Ascending aorta (tissue), 2 donors: ENCODE results near the gene AGMO. TPM values are rescaled to one million over a fixed set of nuclear protein-coding genes. Genes with fewer than 3 reads are reported as not detected.

Experiments
- DNase-seq, 2 donors: peaks; one replicate each; pipeline ENCODE4 v3.0.0-alpha.2; 2019; ENCODE audit warnings: low spot score in 2 of 2
- H3K27ac ChIP-seq, 2 donors: fragments of 200-600 bp; sonication (generic); one replicate each; pipeline ENCODE4 v1.5.1; 2016 to 2017; ENCODE audit warnings: mild to moderate bottlenecking in 1 of 2
- H3K27me3 ChIP-seq: fragments of 200-600 bp; sonication (generic); one replicate; pipeline ENCODE4 v1.5.1; 2017
- H3K36me3 ChIP-seq, 2 donors: fragments of 200-600 bp; sonication (generic); one replicate each; pipeline ENCODE4 v1.5.1; 2016
- H3K4me1 ChIP-seq, 2 donors: fragments of 200-600 bp; sonication (generic); one replicate each; pipeline ENCODE4 v1.5.1; 2016 to 2017; ENCODE audit warnings: mild to moderate bottlenecking in 1 of 2
- H3K4me3 ChIP-seq, 2 donors: fragments of 200-600 bp; sonication (generic); one replicate each; pipeline ENCODE4 v1.5.1; 2016 to 2017; ENCODE audit warnings: mild to moderate bottlenecking in 1 of 2
- H3K9me3 ChIP-seq, 2 donors: fragments of 200-600 bp; sonication (generic); one replicate each; pipeline ENCODE4 v1.5.1; 2016
- CTCF ChIP-seq, 3 experiments: fragments of 200-600 bp in 2 of 3; fragments of 450-650 bp in 1 of 3; sonication (generic) in 2 of 3; IDR thresholded peaks; one replicate each; pipeline ENCODE4 v1.5.1; 2016 to 2019; ENCODE audit warnings: antibody characterized with exemption in 3 of 3, mild to moderate bottlenecking in 1 of 3, moderate library complexity in 1 of 3
- intact Hi-C: fragments of 100-400 bp; cut with DNase I; formaldehyde crosslinking; loops from one replicate; pipeline ENCODE4 v1.15.1; 2023
- total RNA-seq: library from RNA; depleted of rRNA; stranded (reverse); fragments of >200 nt; gene quantifications from one replicate; pipeline ENCODE4 v1.1.0, GENCODE V29; 2016

The AGMO gene
- total RNA-seq, 1 donor from 2014 or later = not detected

- H3K27me3 ChIP-seq = no peaks in the 10 kb centered on the region
- no peaks in the 10 kb centered on the region for H3K9me3 ChIP-seq
- DNase-seq = no peak
- H3K27ac ChIP-seq = no peak overlapping the region
- H3K4me1 ChIP-seq = peaks cover 0 to 4% of the 10 kb centered on the region in 2 donors
- TF ChIP-seq CTCF (IDR thresholded peaks at IDR 0.05) = no peak
- H3K36me3 ChIP-seq = no peaks in the 10 kb centered on the region
- intact Hi-C loops = no loop called here
- H3K4me3 ChIP-seq = no peak overlapping the region
Observed at GRCh38 chr7:15487896-15488295, 73.9 kb downstream of the AGMO start.

GRCh38 chr7:15485998-15486397 lies 75.8 kb downstream of the AGMO start:
- H3K36me3 ChIP-seq = no peaks in the 10 kb centered on the region
- H3K27me3 ChIP-seq = no peaks in the 10 kb centered on the region
- intact Hi-C loops = no loop called here
- no peak for TF ChIP-seq CTCF (IDR thresholded peaks at IDR 0.05)
- no peaks in the 10 kb centered on the region for H3K9me3 ChIP-seq
- peaks cover 0 to 4% of the 10 kb centered on the region in 2 donors for H3K4me1 ChIP-seq
- no peak overlapping the region for H3K27ac ChIP-seq
- no peak for DNase-seq
- no peak overlapping the region for H3K4me3 ChIP-seq

- Histone ChIP-seq H3K4me3 (no peak overlapping the region), H3K36me3 (no peaks in the 10 kb centered on the region), H3K9me3 (no peaks in the 10 kb centered on the region), H3K27ac (no peak overlapping the region), H3K4me1 (peaks cover 0 to 4% of the 10 kb centered on the region in 2 donors), H3K27me3 (no peaks in the 10 kb centered on the region)
- no peak for DNase-seq
- TF ChIP-seq CTCF (IDR thresholded peaks at IDR 0.05) = no peak
- intact Hi-C loops = no loop called here
Observed at GRCh38 chr7:15485431-15485830, 76.4 kb downstream of the AGMO start.

GRCh38 chr7:15481132-15481531 lies 80.7 kb downstream of the AGMO start:
- Histone ChIP-seq H3K9me3 (no peaks in the 10 kb centered on the region), H3K27me3 (no peaks in the 10 kb centered on the region), H3K27ac (no peak overlapping the region), H3K4me3 (no peak overlapping the region), H3K36me3 (no peaks in the 10 kb centered on the region), H3K4me1 (no peaks in the 10 kb centered on the region)
- no peak for TF ChIP-seq CTCF (IDR thresholded peaks at IDR 0.05)
- intact Hi-C loops = no loop called here
- no peak for DNase-seq

- no peaks in the 10 kb centered on the region for H3K27me3 ChIP-seq
- H3K4me3 ChIP-seq = no peak overlapping the region
- DNase-seq = no peak
- no peaks in the 10 kb centered on the region for H3K36me3 ChIP-seq
- H3K27ac ChIP-seq = no peak overlapping the region
- intact Hi-C loops = no loop called here
- H3K4me1 ChIP-seq = no peaks in the 10 kb centered on the region
- H3K9me3 ChIP-seq = no peaks in the 10 kb centered on the region
- TF ChIP-seq CTCF (IDR thresholded peaks at IDR 0.05) = no peak
Observed at GRCh38 chr7:15478401-15478800, 83.4 kb downstream of the AGMO start.

GRCh38 chr7:15476531-15476918 lies 85.3 kb downstream of the AGMO start:
- H3K9me3 ChIP-seq = no peaks in the 10 kb centered on the region
- no peak for DNase-seq
- H3K27me3 ChIP-seq = no peaks in the 10 kb centered on the region
- no peaks in the 10 kb centered on the region for H3K36me3 ChIP-seq
- intact Hi-C loops = no loop called here
- no peak for TF ChIP-seq CTCF (IDR thresholded peaks at IDR 0.05)
- no peak overlapping the region for H3K4me3 ChIP-seq
- no peaks in the 10 kb centered on the region for H3K4me1 ChIP-seq
- H3K27ac ChIP-seq = no peak overlapping the region
